ENCODE measurements around the gene SEC61B. TPM values are rescaled to one million over a fixed set of nuclear protein-coding genes. Genes with fewer than 3 reads are reported as not detected.

Gene SEC61B
- total RNA-seq, 2 experiments from 2014 or later = 83.4 to 84.2 TPM

GRCh38 chr9:99274495-99274894 is 52.4 kb downstream of the SEC61B start:
- Histone ChIP-seq H3K27me3 (ENCODE audit: control insufficient read depth in 1 of 2, insufficient read depth in 2 of 2, low read length in 2 of 2) (no peaks in the 10 kb centered on the region), H3K4me1 (ENCODE audit: insufficient read depth, low read length) (no peaks in the 10 kb centered on the region), H3K27ac (ENCODE audit: low read depth in 1 of 2, low read length in 2 of 2) (no peak overlapping the region), H3K9me3 (ENCODE audit: control insufficient read depth in 1 of 2, insufficient read depth in 1 of 2, low read length in 2 of 2) (no peaks in the 10 kb centered on the region), H3K36me3 (ENCODE audit: insufficient read depth, low read length) (no peaks in the 10 kb centered on the region), H3K4me3 (ENCODE audit: low read length) (no peak overlapping the region)
- intact Hi-C loops (cut with DNase I, micrococcal nuclease) = no loop called here
- DNase-seq = no peak
- Mint-ChIP-seq H3K4me1 (ENCODE audit: low read depth) (no peaks in the 10 kb centered on the region), H3K9me3 (no peaks in the 10 kb centered on the region), H3K36me3 (ENCODE audit: low read depth) (no peaks in the 10 kb centered on the region), H3K4me3 (no peak overlapping the region), H3K27me3 (peaks cover 17% of the 10 kb centered on the region), H3K27ac (no peak overlapping the region)
- ChIA-PET POLR2A (interaction anchor here (0.6 kb wide), 1 partner anchor 648 kb away, joined by 3 read pairs; no protein-coding TSS in a partner anchor), CTCF (no interaction called here)
- TF ChIP-seq CTCF (IDR thresholded peaks at IDR 0.05) = no peak
- ATAC-seq (ENCODE audit: poor library complexity) = no peak

Other genes starting within 250 kb of the SEC61B start
- 10 to 100 TPM; 12.9 to 14.6 TPM for gene TGFBR1, start 117.2 kb upstream of the SEC61B start, total RNA-seq
- gene ALG2, start 340 bp upstream of the SEC61B start, total RNA-seq = 10 to 100 TPM; 18.1 to 19.9 TPM

Measured in CD4-positive, alpha-beta T cell (primary cell).